IMR-90 (cell line): Measurements from ENCODE around the gene DNAJB5. TPM values are rescaled to one million over a fixed set of nuclear protein-coding genes. Genes with fewer than 3 reads are reported as not detected.

Source experiments
- ATAC-seq: fragments of 200-7000 bp; cut with Tn5 transposase; 2 replicates; pipeline ENCODE4 v1.9.1; 2020; ENCODE audit warnings: low read depth, mild to moderate bottlenecking, moderate library complexity
- BruUV-seq: library from RNA; stranded (reverse); fragments of 400-500 nt; replicated peaks from 2 replicates; lab custom pipeline; 2021; lab: Mats Ljungman, UMichigan
- CTCF ChIA-PET: fragments of 300-600 bp; formaldehyde crosslinking; extraction: SDS; loops from one replicate; lab custom pipeline; 2021; ENCODE audit warnings: antibody characterized with exemption; lab: Yijun Ruan, JAX
- POLR2A ChIA-PET: fragments of 300-600 bp; sonication (Branson Sonifier 250); formaldehyde crosslinking; loops from one replicate; lab custom pipeline; 2022; ENCODE audit warnings: antibody characterized with exemption; ENCODE audit not compliant: unreplicated experiment; lab: Charles Lee
- DNase-seq: peaks from one replicate; pipeline ENCODE4 v3.0.0; 2013
- H2AFZ ChIP-seq: replicated peaks from 2 replicates; pipeline ENCODE3; 2013; ENCODE audit warnings: low read length, mild to moderate bottlenecking; ENCODE audit not compliant: poor library complexity
- H2AK5ac ChIP-seq: 2 replicates; pipeline ENCODE4 v1.6.1; 2013; ENCODE audit warnings: low read depth, low read length, inconsistent platforms
- H2AK9ac ChIP-seq: replicated peaks from 2 replicates; pipeline ENCODE3; 2013; ENCODE audit warnings: mild to moderate bottlenecking, low read depth, low read length, moderate library complexity; ENCODE audit not compliant: poor library complexity
- H2BK120ac ChIP-seq: 2 replicates; pipeline ENCODE4 v1.6.1; 2013; ENCODE audit warnings: low read depth, low read length, inconsistent platforms
- H2BK15ac ChIP-seq: 3 replicates; pipeline ENCODE4 v1.6.1; 2013; ENCODE audit warnings: low read depth, low read length, inconsistent platforms
- H2BK20ac ChIP-seq: 2 replicates; pipeline ENCODE4 v1.6.1; 2013; ENCODE audit warnings: low read depth, mild to moderate bottlenecking, inconsistent platforms, low read length, moderate library complexity
- H2BK5ac ChIP-seq: 2 replicates; pipeline ENCODE4 v1.6.1; 2013; ENCODE audit warnings: mild to moderate bottlenecking, low read depth, low read length, inconsistent platforms; ENCODE audit not compliant: poor library complexity, severe bottlenecking
- H3K14ac ChIP-seq: replicated peaks from 2 replicates; pipeline ENCODE4 v1.6.1; 2013; ENCODE audit warnings: low read depth, low read length, inconsistent platforms
- H3K18ac ChIP-seq: 2 replicates; pipeline ENCODE4 v1.6.1; 2013; ENCODE audit warnings: low read depth, low read length, control low read depth
- H3K23ac ChIP-seq: 2 replicates; pipeline ENCODE4 v1.6.1; 2013; ENCODE audit warnings: low read depth, low read length, inconsistent platforms
- H3K27ac ChIP-seq: 2 replicates; pipeline ENCODE4 v1.5.1; 2013; ENCODE audit warnings: mild to moderate bottlenecking, control low read depth, low read length; ENCODE audit not compliant: insufficient read depth
- H3K27me3 ChIP-seq: 2 replicates; pipeline ENCODE4 v1.6.1; 2013; ENCODE audit warnings: low read length; ENCODE audit not compliant: control insufficient read depth, insufficient read depth
- H3K36me3 ChIP-seq: 2 replicates; pipeline ENCODE4 v1.6.1; 2013; ENCODE audit warnings: low read length, mixed read lengths; ENCODE audit not compliant: control insufficient read depth, insufficient read depth
- H3K4ac ChIP-seq: 2 replicates; pipeline ENCODE4 v1.6.1; 2013; ENCODE audit warnings: low read depth, low read length, inconsistent platforms
- H3K4me1 ChIP-seq: 2 replicates; pipeline ENCODE4 v1.6.1; 2013; ENCODE audit warnings: low read length, mixed read lengths; ENCODE audit not compliant: control insufficient read depth, insufficient read depth
- H3K4me2 ChIP-seq: 2 replicates; pipeline ENCODE4 v1.6.1; 2013; ENCODE audit warnings: low read depth, mild to moderate bottlenecking, control low read depth, low read length, moderate library complexity
- H3K4me3 ChIP-seq: 2 replicates; pipeline ENCODE4 v1.5.1; 2013; ENCODE audit warnings: low read depth, mild to moderate bottlenecking, control low read depth, low read length, moderate library complexity; ENCODE audit not compliant: insufficient read depth
- H3K56ac ChIP-seq: 2 replicates; pipeline ENCODE4 v1.6.1; 2013; ENCODE audit warnings: low read length, inconsistent platforms; ENCODE audit not compliant: insufficient read depth; ENCODE audit errors: extremely low read depth
- H3K79me1 ChIP-seq, 2 experiments: 2 replicates each; pipeline ENCODE4 v1.6.1; 2013; ENCODE audit warnings: low read length in 2 of 2, inconsistent platforms in 1 of 2, low read depth in 1 of 2
- H3K9ac ChIP-seq: 2 replicates; pipeline ENCODE4 v1.6.1; 2013; ENCODE audit warnings: low read depth, low read length, control low read depth
- H3K9me1 ChIP-seq: 2 replicates; pipeline ENCODE4 v1.6.1; 2013; ENCODE audit warnings: low read length, inconsistent platforms; ENCODE audit not compliant: insufficient read depth
- H3K9me3 ChIP-seq: 2 replicates; pipeline ENCODE4 v1.6.1; 2013; ENCODE audit warnings: low read length; ENCODE audit not compliant: control insufficient read depth, insufficient read depth
- H4K20me1 ChIP-seq: 2 replicates; pipeline ENCODE4 v1.6.1; 2013; ENCODE audit warnings: low read length, inconsistent platforms; ENCODE audit not compliant: insufficient read depth
- H4K5ac ChIP-seq: 2 replicates; pipeline ENCODE4 v1.6.1; 2013; ENCODE audit warnings: mild to moderate bottlenecking, low read depth, low read length, control low read depth
- H4K8ac ChIP-seq, 2 experiments: 2 replicates each; pipeline ENCODE4 v1.6.1; 2013; ENCODE audit warnings: low read depth in 2 of 2, low read length in 2 of 2, control low read depth in 1 of 2, inconsistent platforms in 1 of 2
- H4K91ac ChIP-seq: 2 replicates; pipeline ENCODE4 v1.6.1; 2013; ENCODE audit warnings: low read depth, low read length, inconsistent platforms; ENCODE audit not compliant: insufficient read depth
- CTCF ChIP-seq: conservative IDR thresholded peaks from 2 replicates; pipeline ENCODE4 v1.5.1; 2012; ENCODE audit warnings: mild to moderate bottlenecking, low read depth, low read length, improper control_type of control experiment
- MAZ ChIP-seq: IDR thresholded peaks from 2 replicates; pipeline ENCODE4 v1.6.1; 2012; ENCODE audit warnings: low read depth, mild to moderate bottlenecking, low read length, improper control_type of control experiment, moderate library complexity, borderline replicate concordance
- MXI1 ChIP-seq: IDR thresholded peaks from 2 replicates; pipeline ENCODE4 v1.6.1; 2012; ENCODE audit warnings: low read depth, mild to moderate bottlenecking, low read length, moderate library complexity, borderline replicate concordance
- POLR2A ChIP-seq: IDR thresholded peaks from 2 replicates; pipeline ENCODE4 v1.6.1; 2012; ENCODE audit warnings: mild to moderate bottlenecking, low read depth, low read length
- RAD21 ChIP-seq: IDR thresholded peaks from 2 replicates; pipeline ENCODE4 v1.6.1; 2012; ENCODE audit warnings: low read length, improper control_type of control experiment
- RCOR1 ChIP-seq: IDR thresholded peaks from 2 replicates; pipeline ENCODE4 v1.6.1; 2012; ENCODE audit warnings: mild to moderate bottlenecking, low read length, improper control_type of control experiment; ENCODE audit not compliant: insufficient replicate concordance
- RFX5 ChIP-seq: IDR thresholded peaks from 2 replicates; pipeline ENCODE4 v1.8.0; 2012; ENCODE audit warnings: low read depth, mild to moderate bottlenecking, low read length, moderate library complexity
- SMC3 ChIP-seq: fragments of 150-350 bp; IDR thresholded peaks from 2 replicates; pipeline ENCODE4 v1.6.1; 2016; ENCODE audit warnings: low read depth, mild to moderate bottlenecking, antibody characterized with exemption, low read length, moderate library complexity
- WGBS, 2 experiments: methylation state at CpG; one replicate each; pipeline versions ENCODE4 v1.1.5 to v1.1.7; 2013; ENCODE audit warnings: missing lambda C conversion rate in 2 of 2; ENCODE audit not compliant: insufficient read length in 1 of 2; ENCODE audit errors: extremely low coverage in 2 of 2; 5-methylcytosine and 5-hydroxymethylcytosine counted together
- dilution Hi-C: fragments of 300-500 bp; cut with HindIII; formaldehyde crosslinking; loops from one replicate; pipeline ENCODE4 v1.14.3; 2018; ENCODE audit warnings: low sequenced_read_pairs; ENCODE audit not compliant: unreplicated experiment
- in situ Hi-C: fragments of 300-500 bp; cut with MboI; formaldehyde crosslinking; loops from 3 replicates; pipeline ENCODE4 v1.14.3; 2019; ENCODE audit warnings: low sequenced_read_pairs, inconsistent platforms, mixed read lengths
- intact Hi-C: fragments of 100-400 bp; cut with micrococcal nuclease; formaldehyde crosslinking; loops from 2 replicates; pipeline ENCODE4 v1.10.0; 2022
- polyA plus RNA-seq, 3 experiments: library from polyadenylated mRNA; depleted of rRNA; stranded (reverse); fragments of >200 nt; gene quantifications; 2 replicates each; pipeline ENCODE4 v1.2.3, GENCODE V29; 2012; ENCODE audit warnings: low replicate concordance in 1 of 3
- total RNA-seq: library from RNA; depleted of rRNA; stranded (reverse); fragments of >200 nt; gene quantifications from 2 replicates; pipeline ENCODE4 v1.2.3, GENCODE V29; 2012

DNAJB5 gene
- total and polyA plus RNA-seq, 2 of the 4 experiments (the other 2 are of a cell fraction) = 11.4 to 14.9 TPM

- H3K9me1 ChIP-seq = no peaks in the 10 kb centered on the region
- POLR2A ChIA-PET = no interaction called here
- H4K5ac ChIP-seq = no peak overlapping the region
- no peak overlapping the region for H3K18ac ChIP-seq
- DNase-seq (no peak), ATAC-seq (no peak)
- CTCF ChIA-PET = interaction anchor here (0.9 kb wide), 1 partner anchor 17 kb away, joined by 3 read pairs; no protein-coding TSS in a partner anchor
- TF ChIP-seq MXI1 (no peak), CTCF (no peak), RAD21 (no peak), RFX5 (no peak), POLR2A (no peak), RCOR1 (no peak), SMC3 (no peak), MAZ (no peak)
- H2AFZ ChIP-seq = no peak overlapping the region
- no peak overlapping the region for H3K27ac ChIP-seq
- H3K4me3 ChIP-seq = no peak overlapping the region
- H2BK20ac ChIP-seq = no peak overlapping the region
- in situ Hi-C loops (no loop called here), intact Hi-C loops (no loop called here), dilution Hi-C loops (no loop called here)
- H3K14ac ChIP-seq = no peak overlapping the region
- H2AK5ac ChIP-seq = no peak overlapping the region
- H3K56ac ChIP-seq = no peak overlapping the region
- no peak overlapping the region for H2BK5ac ChIP-seq
- H3K23ac ChIP-seq = no peak overlapping the region
- H3K36me3 ChIP-seq = no peaks in the 10 kb centered on the region
- H4K8ac ChIP-seq = no peak overlapping the region
- BruUV-seq = no TSS peak
- peaks cover 48% of the 10 kb centered on the region for H3K27me3 ChIP-seq
- no peaks in the 10 kb centered on the region for H3K79me1 ChIP-seq
- no peak overlapping the region for H3K4me2 ChIP-seq
- no peaks in the 10 kb centered on the region for H4K20me1 ChIP-seq
- no peak overlapping the region for H4K91ac ChIP-seq
- WGBS, 2 experiments = 100% methylated on average over 2 of the region's 11 CpGs; no CpG with 5 or more reads in 1 of the 2 experiments
- H3K9ac ChIP-seq = no peak overlapping the region
- no peaks in the 10 kb centered on the region for H3K9me3 ChIP-seq
- no peak overlapping the region for H2BK15ac ChIP-seq
- H2AK9ac ChIP-seq = no peak overlapping the region
- no peak overlapping the region for H2BK120ac ChIP-seq
- H3K4ac ChIP-seq = no peak overlapping the region
- no peaks in the 10 kb centered on the region for H3K4me1 ChIP-seq
Measured at GRCh38 chr9:34976992-34977391, 12.6 kb upstream of the DNAJB5 start.
